Right cardiac atrium (tissue), 5 donors: ENCODE results near the gene CPEB3. TPM values are rescaled to one million over a fixed set of nuclear protein-coding genes. Genes with fewer than 3 reads are reported as not detected.
"Not testable (repeated sequence)": the region's sequence is repeated elsewhere in the genome, so short reads cannot be mapped to it uniquely, and the experiment has no call there.

ENCODE experiments used
- ATAC-seq, 2 donors: fragments of 200-7000 bp; cut with Tn5 transposase; one replicate each; pipeline versions ENCODE4 v1.8.0 to v1.9.1; 2020; ENCODE audit warnings: moderate library complexity in 2 of 2, mild to moderate bottlenecking in 1 of 2
- DNase-seq, 3 donors: peaks; one replicate each; pipeline ENCODE4 v3.0.0-alpha.2; 2020
- H3K27ac ChIP-seq: one replicate; pipeline ENCODE4 v1.5.1; 2013; ENCODE audit warnings: mild to moderate bottlenecking, low read length, control low read depth, moderate library complexity
- H3K27me3 ChIP-seq: one replicate; pipeline ENCODE4 v1.6.1; 2013; ENCODE audit not compliant: control insufficient read depth, insufficient read depth
- H3K4me1 ChIP-seq: one replicate; pipeline ENCODE4 v1.6.1; 2013; ENCODE audit warnings: low read length; ENCODE audit not compliant: control insufficient read depth, insufficient read depth
- H3K4me3 ChIP-seq: one replicate; pipeline ENCODE4 v1.5.1; 2013; ENCODE audit warnings: low read length, control low read depth
- H3K9me3 ChIP-seq: one replicate; pipeline ENCODE4 v1.6.1; 2013; ENCODE audit warnings: low read length; ENCODE audit not compliant: control insufficient read depth
- WGBS: extraction: QIAGEN DNeasy Blood & Tissue Kit; methylation state at CpG from one replicate; pipeline ENCODE4 v1.1.7; 2013; 5-methylcytosine and 5-hydroxymethylcytosine counted together
- intact Hi-C, 4 donors: fragments of 100-400 bp; cut with DNase I; formaldehyde crosslinking; loops; one replicate each; pipeline versions ENCODE4 v1.11.0 to v1.14.0; 2022 to 2023
- polyA plus RNA-seq: library from polyadenylated mRNA; stranded (reverse); fragments of 200-250 nt; gene quantifications from one replicate; pipeline ENCODE4 v1.2.3, GENCODE V29; 2013
- total RNA-seq, 4 donors: library from RNA; stranded (reverse); fragmentation: NEBNext Ultra II Directional; extraction: Animal tissue kit (Norgen Biotek cat#: 25700); gene quantifications; one replicate each; pipeline ENCODE4 v1.2.1, GENCODE V29; 2021
- donor health status: healthy with polysubstance abuse.
- donor health status: DM: no; HTN: yes; CAD: no.
- donor health status: DM: no; HTN: no; CAD: no.
- donor health status: DM: no; HTN: yes; CAD: no; lungs with severe emphysema.
- donor health status: DM: yes; HTN: yes; CAD: no.

CPEB3 gene
- total and polyA plus RNA-seq, 5 donors: 4.6 to 14.3 (median 11.6) TPM

DNA sequence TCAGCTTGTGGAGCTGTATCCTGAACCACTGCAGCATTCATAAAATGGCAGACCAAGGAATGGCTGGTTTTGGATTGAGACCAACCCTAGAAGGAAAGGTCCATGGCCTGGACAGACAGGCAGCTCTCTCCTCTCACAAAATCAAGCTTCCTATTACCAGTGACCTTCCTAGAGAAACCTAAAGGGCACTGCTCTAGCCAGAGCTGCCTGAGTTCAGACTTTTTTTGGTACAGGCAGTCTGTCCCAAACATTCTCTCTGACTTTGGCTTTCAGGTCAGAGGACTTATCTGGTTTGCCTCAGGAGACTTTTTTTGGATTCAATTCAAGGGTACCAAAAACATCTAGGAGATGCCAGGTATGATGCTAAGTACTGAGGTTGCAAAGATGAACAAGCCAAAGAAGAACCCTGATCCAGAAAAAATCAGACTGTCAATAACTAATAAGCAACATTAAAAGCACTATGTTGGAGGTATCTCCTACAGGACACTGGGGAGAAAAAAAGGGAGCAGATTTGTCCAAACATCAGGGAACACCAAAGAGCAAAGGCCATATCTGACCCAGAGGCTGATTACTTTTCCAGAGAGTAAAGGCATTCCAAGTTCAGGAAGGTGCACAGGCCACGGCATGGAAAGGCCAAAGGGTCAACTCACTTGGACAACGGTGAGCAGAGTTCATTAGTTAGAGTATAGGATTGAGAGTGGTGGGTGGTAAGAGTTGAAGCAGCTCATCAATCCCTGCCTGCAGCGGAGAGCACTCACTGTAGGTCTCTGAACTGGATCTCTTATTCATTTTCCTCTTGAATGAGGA lies 169.0 kb downstream of the CPEB3 start:
- no peaks in the 10 kb centered on the region for H3K27me3 ChIP-seq
- DNase-seq (no peak), ATAC-seq (no peak)
- no peak overlapping the region for H3K4me3 ChIP-seq
- H3K4me1 ChIP-seq: peaks cover 20% of the 10 kb centered on the region
- H3K27ac ChIP-seq: peak overlapping the region; percentile 91
- WGBS: 48% methylated on average over 3 of the region's 3 CpGs
- intact Hi-C loops: no loop called here
- H3K9me3 ChIP-seq: no peaks in the 10 kb centered on the region

DNA sequence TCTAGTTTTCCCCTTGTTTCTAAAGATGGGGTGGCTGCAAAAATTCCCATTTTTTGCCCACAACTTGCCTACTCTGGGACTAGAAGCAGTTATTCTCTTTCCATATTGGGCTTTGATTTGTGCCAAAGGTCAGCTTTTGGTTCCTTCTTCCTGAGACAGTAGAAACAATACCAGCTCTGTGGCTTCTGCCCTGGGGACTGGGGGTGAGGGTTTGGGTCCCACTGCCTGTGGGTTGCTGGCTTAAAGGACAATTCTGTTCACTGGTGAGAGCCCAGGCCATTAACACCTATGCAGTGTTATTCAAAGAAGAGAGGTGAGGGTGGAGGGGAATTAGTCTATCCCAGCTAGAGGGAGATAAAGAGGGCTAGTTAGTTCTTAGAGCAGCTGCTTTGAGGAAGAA lies 171.5 kb downstream of the CPEB3 start:
- Histone ChIP-seq H3K27me3 (no peaks in the 10 kb centered on the region), H3K4me3 (no peak overlapping the region), H3K4me1 (peaks cover 11% of the 10 kb centered on the region), H3K9me3 (no peaks in the 10 kb centered on the region), H3K27ac (no peak overlapping the region)
- no peak for ATAC-seq
- no peak for DNase-seq
- intact Hi-C loops: no loop called here

GRCh38 chr10:92114917-92115316 lies 176.0 kb downstream of the CPEB3 start:
- H3K27me3 ChIP-seq, intact Hi-C loops, H3K9me3 ChIP-seq, H3K27ac ChIP-seq, H3K4me3 ChIP-seq: not testable (repeated sequence)
- peaks cover 11% of the 10 kb centered on the region for H3K4me1 ChIP-seq
- ATAC-seq (peak in 1 of 2 donors; percentile 59), DNase-seq (peak in 2 of 3 donors; percentile 48 to 69)
- WGBS: 98% methylated on average over 29 of the region's 30 CpGs

DNA sequence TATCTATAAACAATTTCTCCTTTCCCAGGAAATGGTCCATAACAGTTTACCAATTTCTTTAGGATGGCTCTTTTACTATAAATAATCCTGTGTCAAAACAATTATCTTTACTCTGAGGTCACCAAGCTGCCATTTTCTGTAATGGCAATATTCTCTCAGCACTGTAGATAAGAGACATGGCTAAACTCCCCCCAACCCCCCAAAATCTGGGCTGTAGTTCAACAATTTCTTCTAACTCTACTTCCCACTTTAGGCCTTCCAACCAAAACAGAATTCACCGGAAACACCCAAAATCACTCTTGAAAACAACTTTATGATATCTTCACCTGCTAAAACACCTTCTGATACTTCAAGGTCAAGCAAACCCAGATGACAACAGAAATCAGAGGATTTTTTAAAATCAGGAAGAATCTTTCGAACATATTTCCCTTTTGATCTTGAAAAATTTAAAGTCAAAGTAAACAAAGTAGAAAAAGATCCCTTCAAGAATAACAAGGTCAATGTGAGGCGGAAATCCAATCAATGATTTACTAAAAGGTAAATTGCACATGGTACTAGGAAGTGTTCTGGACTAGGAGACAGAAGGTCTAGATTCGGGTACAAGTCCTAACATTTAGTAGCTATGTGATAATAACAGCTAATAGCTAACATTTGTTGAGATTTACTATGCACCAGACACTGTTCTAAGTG lies 176.8 kb downstream of the CPEB3 start:
- WGBS: 77% methylated on average over 4 of the region's 4 CpGs

GRCh38 chr10:92112462-92112861 lies 178.4 kb downstream of the CPEB3 start:
- Histone ChIP-seq H3K27ac (no peak overlapping the region), H3K4me3 (no peak overlapping the region), H3K9me3 (no peaks in the 10 kb centered on the region), H3K4me1 (peaks cover 10% of the 10 kb centered on the region), H3K27me3 (no peaks in the 10 kb centered on the region)
- DNase-seq: no peak
- 81% methylated on average over 1 of the region's 1 CpG for WGBS
- intact Hi-C loops: no loop called here
- ATAC-seq: no peak

More for the DNA sequence above, 176.8 kb downstream of the CPEB3 start:
- Histone ChIP-seq H3K4me3 (no peak overlapping the region), H3K27ac (no peak overlapping the region), H3K27me3 (no peaks in the 10 kb centered on the region), H3K4me1 (peaks cover 11% of the 10 kb centered on the region), H3K9me3 (no peaks in the 10 kb centered on the region)
- intact Hi-C loops: no loop called here
- DNase-seq: no peak
- peak in 1 of 2 donors; percentile 44 for ATAC-seq

- Histone ChIP-seq H3K9me3 (no peaks in the 10 kb centered on the region), H3K4me1 (peaks cover 12% of the 10 kb centered on the region), H3K27ac (no peak overlapping the region), H3K4me3 (no peak overlapping the region), H3K27me3 (no peaks in the 10 kb centered on the region)
- ATAC-seq: no peak
- no peak for DNase-seq
- intact Hi-C loops: no loop called here
Observed at GRCh38 chr10:92111336-92111939, 179.4 kb downstream of the CPEB3 start.

- H3K4me1 ChIP-seq: peaks cover 12% of the 10 kb centered on the region
- no peaks in the 10 kb centered on the region for H3K9me3 ChIP-seq
- no peaks in the 10 kb centered on the region for H3K27me3 ChIP-seq
- 78% methylated on average over 6 of the region's 6 CpGs for WGBS
- no peak overlapping the region for H3K27ac ChIP-seq
- DNase-seq: no peak
- ATAC-seq: no peak
- intact Hi-C loops: no loop called here
- H3K4me3 ChIP-seq: no peak overlapping the region
Observed at GRCh38 chr10:92110039-92110794, 180.7 kb downstream of the CPEB3 start.

DNA sequence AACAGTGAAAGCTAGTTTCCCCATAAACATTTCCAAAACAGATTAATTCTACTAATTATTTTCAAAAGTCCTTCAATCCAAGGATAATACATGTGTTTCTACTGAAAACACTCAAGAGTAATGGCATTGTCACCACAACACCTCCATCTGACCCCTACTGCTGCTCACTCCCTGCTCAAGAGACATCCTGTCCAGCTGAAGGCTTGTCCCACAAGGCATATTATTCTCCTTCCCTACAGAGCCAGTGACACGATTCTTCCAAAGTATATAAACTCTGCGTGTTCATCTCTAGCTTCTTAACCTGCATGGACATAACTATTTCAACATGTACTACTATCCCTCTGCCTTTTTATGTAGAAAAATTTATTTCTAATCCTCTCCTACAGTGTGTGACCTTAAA lies 182.1 kb downstream of the CPEB3 start:
- H3K4me1 ChIP-seq: peaks cover 12% of the 10 kb centered on the region
- H3K27ac ChIP-seq: no peak overlapping the region
- H3K4me3 ChIP-seq: no peak overlapping the region
- intact Hi-C loops: no loop called here
- DNase-seq (no peak), ATAC-seq (peak in 1 of 2 donors; percentile 30)
- WGBS: 85% methylated on average over 2 of the region's 2 CpGs
- H3K9me3 ChIP-seq: no peaks in the 10 kb centered on the region
- H3K27me3 ChIP-seq: no peaks in the 10 kb centered on the region

GRCh38 chr10:92108120-92108519 lies 182.8 kb downstream of the CPEB3 start:
- ATAC-seq (no peak), DNase-seq (no peak)
- H3K4me1 ChIP-seq: peaks cover 11% of the 10 kb centered on the region
- H3K27ac ChIP-seq: no peak overlapping the region
- intact Hi-C loops: no loop called here
- H3K9me3 ChIP-seq: no peaks in the 10 kb centered on the region
- H3K4me3 ChIP-seq: no peak overlapping the region
- no peaks in the 10 kb centered on the region for H3K27me3 ChIP-seq

DNA sequence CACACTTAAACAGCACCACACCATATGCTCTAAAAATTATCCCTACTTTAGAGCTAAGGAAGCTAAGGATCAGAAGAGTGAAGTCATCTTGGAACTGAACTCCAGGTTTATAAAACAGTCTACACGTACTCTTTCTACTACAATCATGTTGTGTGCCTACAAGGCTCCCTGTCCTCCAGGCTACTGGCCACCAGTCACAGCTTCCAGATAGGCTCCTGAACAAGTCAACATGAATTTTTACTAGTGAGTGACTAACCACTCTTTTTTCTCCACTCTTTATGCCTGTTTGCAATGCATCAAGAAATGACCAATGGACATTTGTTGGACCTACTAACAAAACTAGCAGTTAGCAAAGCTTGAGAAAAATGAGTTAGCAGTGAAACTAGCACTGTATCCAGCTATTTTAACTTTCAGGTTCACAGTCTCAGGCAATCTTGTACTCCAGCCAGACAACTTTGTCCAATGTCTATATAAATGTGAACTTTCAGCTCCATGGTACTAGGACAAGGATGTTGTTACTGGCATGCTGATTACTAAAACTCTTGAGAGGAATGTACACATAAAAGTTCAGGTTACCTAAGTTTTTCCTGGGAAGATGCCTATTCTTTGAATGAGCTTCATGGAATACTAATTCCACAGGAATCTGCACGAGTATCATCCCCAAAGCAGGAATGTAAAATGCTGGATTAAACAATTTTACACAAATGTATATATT lies 187.3 kb downstream of the CPEB3 start:
- WGBS: 75% methylated on average over 2 of the region's 2 CpGs
- H3K4me3 ChIP-seq: no peak overlapping the region
- H3K9me3 ChIP-seq: no peaks in the 10 kb centered on the region
- no peaks in the 10 kb centered on the region for H3K27me3 ChIP-seq
- ATAC-seq (peak; percentile 36 to 81), DNase-seq (no peak)
- H3K4me1 ChIP-seq: peaks cover 10% of the 10 kb centered on the region
- peak overlapping the region; percentile 52 for H3K27ac ChIP-seq
- intact Hi-C loops: no loop called here
